HG02870 (cell line): ENCODE data around the gene SNX15.
A peak's percentile ranks its signal among the peaks of the same experiment; 100 is the strongest.
"Not testable (repeated sequence)": the region's sequence is repeated elsewhere in the genome, so short reads cannot be mapped to it uniquely, and the experiment has no call there.

Experiments used
- ATAC-seq: cut with Tn5 transposase; IDR thresholded peaks from one replicate; pipeline ENCODE4 v1.9.1; 2021; ENCODE audit warnings: mild to moderate bottlenecking, moderate library complexity; ENCODE audit not compliant: unreplicated experiment

The SNX15 gene

DNA sequence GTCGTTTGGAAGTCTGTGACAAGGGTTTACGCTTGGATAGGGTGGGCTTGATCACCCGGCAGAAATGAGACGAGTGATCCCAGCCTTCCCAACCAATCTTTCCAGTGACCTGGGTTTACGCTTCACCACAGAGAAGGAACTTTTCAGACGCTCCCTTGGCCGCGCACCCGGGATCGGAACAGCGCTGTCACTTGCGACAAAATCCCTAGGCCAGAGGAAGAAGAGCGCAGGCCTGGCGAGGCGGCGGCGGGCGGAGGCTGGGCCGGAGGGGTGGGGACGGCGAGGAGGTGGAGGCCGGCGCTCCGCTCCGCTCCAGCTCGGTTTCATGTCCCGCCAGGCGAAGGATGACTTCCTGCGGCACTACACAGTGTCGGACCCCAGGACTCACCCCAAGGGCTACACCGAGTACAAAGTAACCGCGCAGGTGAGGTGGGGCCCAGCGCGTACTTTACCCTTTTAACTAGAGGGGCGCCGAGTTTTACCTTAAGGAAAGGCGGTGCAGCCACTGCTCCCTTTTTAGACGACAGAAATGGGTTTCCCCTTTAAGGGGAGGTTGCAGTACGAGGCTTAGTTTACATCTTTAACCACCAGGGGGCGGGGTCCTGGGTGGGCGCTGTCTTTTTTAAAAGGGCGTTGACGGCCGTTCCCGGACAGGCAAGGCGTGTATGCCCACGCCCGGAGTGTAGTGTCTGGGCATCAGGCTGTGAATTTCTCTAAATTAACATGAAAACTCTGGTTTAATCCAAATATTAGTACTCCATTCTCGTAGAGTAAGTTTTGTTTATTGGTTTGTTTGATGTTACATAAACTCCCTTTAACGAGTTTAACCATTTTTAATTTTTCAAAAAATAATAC, at the start of gene SNX15:
Gene SNX15, plus strand, starts transcription at position 227 of the 855 bp plus-strand sequence. Its CDS starts 99 bp downstream, at position 326.
- ATAC-seq = peak; percentile 88

DNA sequence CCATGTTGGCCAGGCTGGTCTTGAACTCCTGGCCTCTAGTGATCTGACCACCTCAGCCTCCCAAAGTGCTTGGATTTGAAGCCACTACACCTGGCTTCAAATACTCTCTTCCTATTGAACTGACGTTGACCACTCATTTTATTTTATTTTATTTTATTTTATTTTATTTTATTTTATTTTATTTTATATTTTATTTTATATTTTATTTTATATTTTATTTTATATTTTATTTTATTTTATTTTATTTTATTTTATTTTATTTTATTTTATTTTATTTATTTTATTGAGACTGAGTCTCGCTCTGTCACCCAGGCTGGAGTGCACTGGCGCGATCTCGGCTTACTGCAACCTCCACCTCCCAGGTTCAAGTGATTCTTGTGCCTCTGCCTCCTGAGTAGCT, 43.9 kb upstream of the SNX15 start:
- ATAC-seq = not testable (repeated sequence)

DNA sequence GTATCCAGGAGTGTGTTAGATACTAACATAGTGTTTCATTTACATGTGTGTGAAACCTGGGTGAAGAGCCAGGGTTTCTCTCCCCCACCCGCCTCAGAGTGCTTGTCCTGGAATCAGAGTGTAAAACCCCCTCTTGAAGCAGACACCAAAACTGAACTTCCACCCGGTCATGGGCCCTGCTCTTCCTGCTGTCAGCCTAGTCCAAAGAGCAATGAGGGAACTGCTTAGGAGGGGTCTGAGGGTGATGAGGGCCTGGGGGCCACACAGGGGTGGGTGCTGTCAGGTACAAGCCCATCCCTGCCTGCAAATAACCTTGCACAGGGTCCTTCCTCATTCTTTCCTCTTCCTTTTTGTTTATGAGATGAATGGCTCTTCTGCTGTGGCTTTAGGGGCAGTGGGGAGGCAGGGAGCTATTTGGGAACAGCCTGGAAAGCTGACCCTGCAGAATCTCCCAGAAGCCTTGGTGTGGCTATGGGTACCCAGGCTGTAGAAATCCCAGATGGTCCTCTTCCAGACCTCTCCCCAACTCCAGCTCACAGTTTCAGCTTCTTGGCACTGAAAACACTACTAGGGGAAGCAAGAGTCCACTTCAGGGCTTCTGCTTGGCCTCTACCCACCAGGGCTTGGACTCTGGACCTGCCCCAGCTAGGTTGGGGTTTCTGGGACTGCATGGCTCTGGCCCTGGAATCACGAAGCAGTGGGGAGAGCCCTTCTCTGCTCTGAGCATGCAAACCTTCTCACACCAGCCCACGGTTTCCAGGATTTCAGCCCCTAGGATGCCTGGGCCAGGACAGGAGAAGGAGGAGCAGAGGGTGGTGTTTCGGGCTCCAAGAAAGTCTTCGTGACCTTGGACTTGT, 39.0 kb upstream of the SNX15 start:
- ATAC-seq = no peak

DNA sequence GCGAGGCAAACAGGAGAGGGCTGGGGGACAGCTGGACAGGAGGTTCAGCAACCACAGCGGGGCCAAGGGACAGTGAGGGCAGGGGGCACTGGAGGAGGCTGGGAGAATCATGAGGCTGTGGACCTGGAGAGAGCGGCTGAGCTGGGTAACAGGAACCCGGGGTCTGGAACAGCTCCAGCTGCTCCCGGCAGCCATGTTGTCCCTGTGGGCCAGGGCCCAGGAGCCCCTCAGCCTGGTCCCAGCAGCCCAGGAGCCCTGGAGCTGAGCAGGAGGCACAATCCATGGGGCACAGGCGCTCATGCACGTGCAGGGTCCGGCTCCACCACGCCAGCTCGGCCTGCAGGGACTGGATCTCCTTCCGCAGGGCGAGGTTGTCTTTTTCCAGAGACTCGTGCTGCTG, 37.8 kb upstream of the SNX15 start:
- no peak for ATAC-seq

DNA sequence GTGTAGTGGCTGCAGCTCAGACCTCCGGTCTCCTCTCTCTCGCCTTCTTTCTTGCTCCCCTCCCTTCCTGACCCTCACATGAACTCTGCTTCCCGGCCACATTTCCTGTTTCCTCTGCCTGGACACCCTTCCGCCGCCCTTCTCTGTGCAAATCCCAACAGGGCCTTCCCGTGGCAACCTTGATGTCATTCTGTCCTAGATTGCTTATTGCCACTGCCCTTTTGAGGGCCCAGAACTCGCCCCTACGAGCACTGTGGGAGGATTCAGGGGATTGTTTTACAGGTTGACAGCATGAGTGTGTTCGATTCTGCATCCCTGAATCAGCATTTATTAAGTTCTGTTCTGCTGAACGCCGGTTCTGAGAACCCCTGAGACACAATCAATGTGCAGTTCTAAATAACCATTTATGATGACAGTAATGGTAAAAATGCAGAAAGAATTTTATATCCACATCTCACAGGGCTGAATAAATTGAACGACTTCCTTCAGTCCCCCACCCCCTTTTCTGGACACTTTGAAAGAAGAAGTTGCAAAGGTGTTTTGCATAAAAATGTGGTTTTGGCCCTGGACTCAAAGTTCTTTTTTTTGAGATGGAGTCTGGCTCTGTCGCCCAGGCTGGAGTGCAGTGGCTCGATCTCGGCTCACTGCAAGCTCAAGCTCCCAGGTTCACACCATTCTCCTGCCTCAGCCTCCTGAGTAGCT, 36.9 kb upstream of the SNX15 start:
- ATAC-seq = no peak

DNA sequence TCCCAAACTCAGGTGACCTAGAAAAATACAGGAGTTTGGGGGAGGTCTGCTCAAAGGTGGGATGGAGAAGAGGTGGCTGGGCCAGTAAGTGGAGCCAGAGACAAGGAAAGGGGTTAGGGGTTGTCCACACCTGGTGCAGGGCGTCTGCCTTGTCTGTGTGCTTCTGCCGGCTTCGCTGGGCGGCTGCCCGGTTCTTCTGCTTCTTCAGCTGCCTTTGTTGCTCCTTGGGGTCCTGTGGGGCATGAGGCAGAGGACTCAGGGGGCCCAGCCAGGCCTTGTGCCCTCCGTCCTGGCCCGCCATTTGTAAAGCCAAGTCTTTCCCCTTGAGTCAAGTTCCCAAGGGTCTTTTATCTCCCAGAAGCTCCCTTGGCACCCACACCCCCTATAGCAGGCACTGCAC, 32.9 kb upstream of the SNX15 start:
- no peak for ATAC-seq

GRCh38 chr11:64996327-64996709, 30.9 kb upstream of the SNX15 start:
- no peak for ATAC-seq

DNA sequence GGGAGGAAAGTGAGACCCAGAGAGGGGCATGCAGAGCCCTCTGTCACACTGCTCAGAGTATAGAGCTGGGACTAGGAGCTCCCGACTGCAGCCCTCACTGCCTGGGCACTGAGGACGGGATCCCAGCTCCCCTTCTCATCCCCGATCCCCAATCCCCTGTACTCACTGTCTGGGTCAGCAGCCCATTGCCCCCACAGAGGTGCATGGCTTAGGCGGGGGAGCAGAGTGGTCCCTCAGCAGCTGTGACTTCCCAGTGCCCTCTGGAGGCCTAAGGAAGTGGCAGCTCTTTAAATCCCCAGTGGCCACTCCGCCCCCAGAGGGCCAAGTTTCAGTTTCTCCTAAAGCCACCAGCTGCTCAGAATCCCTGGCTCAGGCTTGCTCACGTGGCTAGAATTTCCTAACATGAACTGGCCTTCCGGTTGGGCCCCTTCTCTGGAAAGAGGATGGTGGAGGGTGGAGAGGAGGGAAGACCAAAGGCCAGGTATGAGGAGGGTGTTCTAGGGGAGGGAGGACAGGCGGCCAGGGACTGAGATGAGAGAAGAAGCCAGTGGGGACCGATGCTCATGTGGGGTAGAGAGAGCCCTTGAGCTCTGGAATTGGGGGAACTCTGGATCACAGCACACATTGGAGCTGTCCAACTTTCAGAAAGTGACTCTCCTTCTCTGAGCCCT, 30.4 kb upstream of the SNX15 start, which contains the start of gene BATF2:
Gene BATF2, minus strand, starts transcription at position 262 of the 671 bp plus-strand sequence. Its CDS starts 57 bp downstream, at position 205.
- no peak for ATAC-seq

DNA sequence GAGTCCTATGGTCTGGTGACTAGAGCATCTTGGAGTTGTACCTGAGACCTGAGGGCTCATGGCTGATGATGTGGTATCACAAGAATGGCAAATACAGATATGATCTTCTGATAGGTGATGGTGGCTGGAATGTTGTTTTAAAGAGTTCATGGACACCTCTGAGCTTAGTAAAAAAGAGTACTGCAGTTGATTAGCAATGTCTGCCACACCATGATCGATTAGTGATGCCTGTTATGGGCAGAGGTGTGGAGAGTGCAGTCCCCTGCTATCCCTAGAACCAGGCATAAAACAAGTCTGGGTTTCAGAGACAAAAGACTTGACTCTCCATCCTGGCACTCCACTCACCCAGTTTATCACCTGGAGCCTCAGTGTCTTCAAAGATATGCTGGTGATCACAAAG, 29.1 kb upstream of the SNX15 start:
- ATAC-seq = no peak

- ATAC-seq = no peak
These were observed 28.4 kb upstream of the SNX15 start for GRCh38 chr11:64998690-64999431.

DNA sequence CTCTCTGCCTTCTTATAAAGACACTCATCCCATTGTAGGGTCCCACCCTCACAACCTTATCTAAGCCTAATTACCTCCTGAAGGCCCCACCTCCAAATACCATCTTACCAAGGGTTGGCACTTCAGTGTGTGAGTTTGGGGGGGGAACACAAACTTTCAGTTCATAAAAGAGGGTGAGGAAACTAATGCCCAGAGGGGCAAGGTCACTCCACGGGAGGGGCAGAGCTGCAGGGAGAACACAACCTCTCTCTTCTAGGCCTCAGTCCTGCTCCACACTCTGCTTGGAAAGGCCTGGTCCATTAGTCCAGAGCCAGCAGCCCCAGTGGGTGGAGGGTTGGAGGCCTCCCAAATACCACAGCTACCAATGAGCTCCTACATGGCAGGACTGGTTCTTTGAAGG, 27.8 kb upstream of the SNX15 start:
- no peak for ATAC-seq

GRCh38 chr11:65002706-65003105, 24.5 kb upstream of the SNX15 start:
- no peak for ATAC-seq

DNA sequence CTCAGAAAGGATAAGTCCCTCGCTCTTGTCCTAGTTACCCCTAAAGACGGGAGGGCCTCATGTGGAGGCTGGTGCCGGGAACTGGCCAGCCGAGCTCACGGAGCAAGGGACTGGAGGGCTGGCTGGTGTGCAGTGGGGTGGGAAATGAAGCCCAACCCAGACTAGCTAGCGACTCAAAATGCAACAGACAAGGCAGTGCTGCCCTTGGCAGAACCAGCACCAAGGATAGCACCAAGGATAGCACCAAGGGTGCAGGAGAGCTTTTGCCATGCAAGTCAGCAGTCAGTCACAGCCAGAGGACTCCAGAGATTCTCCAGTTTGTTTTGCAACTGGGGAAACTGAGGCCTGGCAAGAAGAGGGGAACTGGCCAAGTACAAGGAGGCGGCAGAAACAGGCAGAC, 24.0 kb upstream of the SNX15 start:
- no peak for ATAC-seq

DNA sequence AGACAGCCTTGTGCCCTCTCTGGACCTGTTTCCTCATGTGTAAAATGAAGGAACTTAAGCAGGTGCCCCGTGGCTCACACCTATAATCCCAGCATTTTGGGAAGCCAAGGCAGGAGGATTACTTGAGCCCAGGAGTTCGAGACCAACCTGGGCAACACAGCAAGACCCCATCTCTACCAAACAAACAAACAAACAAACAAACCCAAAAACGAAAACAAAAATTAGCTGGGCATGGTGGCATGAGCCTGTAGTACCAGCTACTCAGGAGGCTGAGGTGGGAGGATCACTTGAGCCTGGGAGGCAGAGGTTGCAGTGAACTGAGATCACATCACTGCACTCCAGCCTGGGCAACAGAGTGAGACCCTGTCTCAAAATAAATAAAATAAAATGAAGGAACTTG, 23.3 kb upstream of the SNX15 start:
- ATAC-seq = not testable (repeated sequence)

- ATAC-seq = no peak
These were observed 19.2 kb upstream of the SNX15 start for GRCh38 chr11:65008016-65008415.

GRCh38 chr11:65008873-65009272, 18.4 kb upstream of the SNX15 start:
- ATAC-seq = no peak

DNA sequence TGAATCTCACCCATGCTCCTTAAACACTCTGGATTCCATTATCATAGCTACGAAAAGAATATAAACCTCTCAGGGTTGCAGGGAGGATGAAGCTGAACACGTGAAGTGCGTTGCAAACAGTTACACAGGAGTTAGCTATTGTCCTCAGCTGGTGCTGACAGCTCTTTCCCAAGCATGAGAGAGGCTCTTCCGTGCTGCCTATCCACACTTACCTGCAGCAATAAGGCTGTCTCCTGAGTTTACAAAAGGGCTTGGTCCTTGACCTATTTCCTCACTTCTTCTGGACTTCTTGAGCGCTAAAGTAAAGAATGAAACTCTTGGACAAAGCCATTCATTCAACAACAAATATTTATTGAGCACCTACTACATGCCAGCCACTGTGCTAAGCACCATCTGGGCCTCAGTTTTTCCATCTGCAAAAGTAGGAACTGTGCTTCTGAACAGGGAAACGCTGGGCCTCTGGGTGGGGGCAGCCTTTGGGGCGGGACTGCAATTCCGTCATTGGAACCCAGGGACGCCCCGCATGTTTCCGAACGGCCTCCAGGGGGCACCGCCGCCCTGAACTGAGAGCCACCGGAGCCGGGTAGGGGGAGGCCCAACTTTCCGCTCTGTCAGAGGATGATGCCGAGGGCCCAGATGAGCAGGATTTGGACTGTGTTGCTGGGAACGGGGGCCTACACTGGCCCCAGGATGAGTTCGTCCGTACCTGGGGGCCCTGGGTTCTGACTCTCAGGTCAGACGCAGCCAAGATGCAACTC, 13.9 kb upstream of the SNX15 start:
- ATAC-seq = peak; percentile 61

- peak; percentile 72 for ATAC-seq
These were observed 13.1 kb upstream of the SNX15 start, which contains the start of gene ARL2 for GRCh38 chr11:65013888-65014725. TSS of gene ARL2 (plus strand) at chr11:65014160. CDS start at chr11:65014208, 48 bp downstream.
